Panc1 (cell line): Measurements from ENCODE around the gene SRMS. TPM values are rescaled to one million over a fixed set of nuclear protein-coding genes. Genes with fewer than 3 reads are reported as not detected.

Experiments used
- ATAC-seq: fragments of 200-7000 bp; cut with Tn5 transposase; 2 replicates; pipeline ENCODE4 v1.9.1; 2020; ENCODE audit warnings: mild to moderate bottlenecking, moderate library complexity
- BruUV-seq: library from RNA; stranded (reverse); fragments of 400-500 nt; replicated peaks from 2 replicates; lab custom pipeline; 2021; lab: Mats Ljungman, UMichigan
- CTCF ChIA-PET: fragments of 300-600 bp; sonication (Branson Sonifier 250); formaldehyde crosslinking; loops from one replicate; lab custom pipeline; 2022; ENCODE audit warnings: antibody characterized with exemption; lab: Charles Lee
- POLR2A ChIA-PET: fragments of 300-600 bp; sonication (Branson Sonifier 250); formaldehyde crosslinking; loops from one replicate; lab custom pipeline; 2022; ENCODE audit warnings: antibody characterized with exemption; lab: Charles Lee
- DNase-seq: peaks from one replicate; pipeline ENCODE4 v3.0.0-alpha.2; 2010; ENCODE audit warnings: low read depth, low spot score
- H3K27ac ChIP-seq: 2 replicates; pipeline ENCODE4 v1.5.1; 2011; ENCODE audit warnings: mild to moderate bottlenecking, low read length, inconsistent platforms
- H3K27me3 ChIP-seq: fragments of 200-500 bp; sonication (Bioruptor generic); 2 replicates; pipeline ENCODE4 v1.6.0; 2014; ENCODE audit warnings: low read length, inconsistent platforms; ENCODE audit not compliant: control insufficient read depth, insufficient read depth
- H3K36me3 ChIP-seq: fragments of 200-500 bp; sonication (Bioruptor generic); 2 replicates; pipeline ENCODE4 v1.5.1; 2014; ENCODE audit warnings: inconsistent platforms, mild to moderate bottlenecking, low read length, moderate library complexity; ENCODE audit not compliant: control insufficient read depth, insufficient read depth
- H3K4me1 ChIP-seq: 2 replicates; pipeline ENCODE4 v1.5.1; 2011; ENCODE audit warnings: inconsistent platforms, mild to moderate bottlenecking, low read length, moderate library complexity; ENCODE audit not compliant: control insufficient read depth, insufficient read depth
- H3K4me3 ChIP-seq, 2 experiments: 2 replicates each; pipeline ENCODE4 v1.5.1; 2011 to 2012; ENCODE audit warnings: low read depth in 2 of 2, low read length in 2 of 2, mild to moderate bottlenecking in 2 of 2, inconsistent platforms in 1 of 2, moderate library complexity in 1 of 2
- H3K9me3 ChIP-seq: fragments of 200-500 bp; sonication (Bioruptor generic); 2 replicates; pipeline ENCODE4 v1.5.1; 2014; ENCODE audit warnings: low read depth, mild to moderate bottlenecking, inconsistent platforms, low read length, moderate library complexity; ENCODE audit not compliant: control insufficient read depth, insufficient read depth
- CTCF ChIP-seq: fragments of 450-650 bp; IDR thresholded peaks from 2 replicates; pipeline ENCODE4 v1.5.1; 2017; ENCODE audit warnings: mild to moderate bottlenecking
- POLR2AphosphoS5 ChIP-seq: IDR thresholded peaks from 2 replicates; pipeline ENCODE4 v1.6.1; 2012; ENCODE audit warnings: mild to moderate bottlenecking, low read depth, low read length, moderate library complexity
- SIN3A ChIP-seq: IDR thresholded peaks from 2 replicates; pipeline ENCODE4 v1.6.1; 2012; ENCODE audit warnings: low read depth, mild to moderate bottlenecking, low read length, moderate library complexity, borderline replicate concordance; ENCODE audit not compliant: insufficient read depth
- TCF7L2 ChIP-seq: IDR thresholded peaks from 2 replicates; pipeline ENCODE4 v1.6.1; 2011; ENCODE audit warnings: mild to moderate bottlenecking, low read depth, low read length, inconsistent platforms
- in situ Hi-C: cut with HindIII; loops from 2 replicates; pipeline ENCODE4 v1.10.0; 2016; ENCODE audit warnings: low sequenced_read_pairs, low pct_unique_long_range_greater_than_20kb
- intact Hi-C: fragments of 100-400 bp; cut with micrococcal nuclease; formaldehyde crosslinking; loops from one replicate; pipeline ENCODE4 v1.10.0; 2022; ENCODE audit not compliant: unreplicated experiment
- total RNA-seq: library from RNA; stranded (reverse); gene quantifications from one replicate; pipeline ENCODE4 v1.2.1, GENCODE V29; 2021; ENCODE audit not compliant: unreplicated experiment
- TF ChIP-seq, protein P1 (sequence below), 2 experiments: IDR thresholded peaks; 2 replicates each; pipeline ENCODE4 v1.6.1; 2011 to 2012; ENCODE audit warnings: low read depth in 2 of 2, control low read depth in 1 of 2, low read length in 1 of 2, mild to moderate bottlenecking in 1 of 2, moderate library complexity in 1 of 2; ENCODE audit not compliant: insufficient read depth in 1 of 2

The SRMS gene
- total RNA-seq, 1 experiment from 2014 or later, result not detected

- TSS peak; percentile 48 for BruUV-seq
- H3K4me1 ChIP-seq, result no peaks in the 10 kb centered on the region
- POLR2A ChIA-PET, result interaction anchor here (0.6 kb wide), 1 partner anchor 13 kb away, joined by 9 read pairs; no protein-coding TSS in a partner anchor
- TF ChIP-seq, protein P1, sequence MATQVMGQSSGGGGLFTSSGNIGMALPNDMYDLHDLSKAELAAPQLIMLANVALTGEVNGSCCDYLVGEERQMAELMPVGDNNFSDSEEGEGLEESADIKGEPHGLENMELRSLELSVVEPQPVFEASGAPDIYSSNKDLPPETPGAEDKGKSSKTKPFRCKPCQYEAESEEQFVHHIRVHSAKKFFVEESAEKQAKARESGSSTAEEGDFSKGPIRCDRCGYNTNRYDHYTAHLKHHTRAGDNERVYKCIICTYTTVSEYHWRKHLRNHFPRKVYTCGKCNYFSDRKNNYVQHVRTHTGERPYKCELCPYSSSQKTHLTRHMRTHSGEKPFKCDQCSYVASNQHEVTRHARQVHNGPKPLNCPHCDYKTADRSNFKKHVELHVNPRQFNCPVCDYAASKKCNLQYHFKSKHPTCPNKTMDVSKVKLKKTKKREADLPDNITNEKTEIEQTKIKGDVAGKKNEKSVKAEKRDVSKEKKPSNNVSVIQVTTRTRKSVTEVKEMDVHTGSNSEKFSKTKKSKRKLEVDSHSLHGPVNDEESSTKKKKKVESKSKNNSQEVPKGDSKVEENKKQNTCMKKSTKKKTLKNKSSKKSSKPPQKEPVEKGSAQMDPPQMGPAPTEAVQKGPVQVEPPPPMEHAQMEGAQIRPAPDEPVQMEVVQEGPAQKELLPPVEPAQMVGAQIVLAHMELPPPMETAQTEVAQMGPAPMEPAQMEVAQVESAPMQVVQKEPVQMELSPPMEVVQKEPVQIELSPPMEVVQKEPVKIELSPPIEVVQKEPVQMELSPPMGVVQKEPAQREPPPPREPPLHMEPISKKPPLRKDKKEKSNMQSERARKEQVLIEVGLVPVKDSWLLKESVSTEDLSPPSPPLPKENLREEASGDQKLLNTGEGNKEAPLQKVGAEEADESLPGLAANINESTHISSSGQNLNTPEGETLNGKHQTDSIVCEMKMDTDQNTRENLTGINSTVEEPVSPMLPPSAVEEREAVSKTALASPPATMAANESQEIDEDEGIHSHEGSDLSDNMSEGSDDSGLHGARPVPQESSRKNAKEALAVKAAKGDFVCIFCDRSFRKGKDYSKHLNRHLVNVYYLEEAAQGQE (IDR thresholded peaks at IDR 0.05; ENCODE audit: insufficient read depth in 1 of 2, low read depth in 2 of 2, low read length in 1 of 2), result no peak
- TF ChIP-seq POLR2AphosphoS5 (no peak), CTCF (no peak), TCF7L2 (no peak), SIN3A (no peak)
- no peaks in the 10 kb centered on the region for H3K9me3 ChIP-seq
- H3K27me3 ChIP-seq, result no peaks in the 10 kb centered on the region
- DNase-seq (no peak), ATAC-seq (no peak)
- intact Hi-C loops (no loop called here), in situ Hi-C loops (loop anchor here (10.0 kb wide), 1 partner anchor 55 kb away; the partner anchor contains the start of gene PTK6)
- H3K4me3 ChIP-seq, result no peak overlapping the region
- CTCF ChIA-PET, result interaction anchor here (0.6 kb wide), 1 partner anchor 51 kb away, joined by 3 read pairs; no protein-coding TSS in a partner anchor
- H3K36me3 ChIP-seq, result no peaks in the 10 kb centered on the region
- H3K27ac ChIP-seq, result no peak overlapping the region
Observed at GRCh38 chr20:63589261-63590217, 42.0 kb upstream of the SRMS start.

DNA sequence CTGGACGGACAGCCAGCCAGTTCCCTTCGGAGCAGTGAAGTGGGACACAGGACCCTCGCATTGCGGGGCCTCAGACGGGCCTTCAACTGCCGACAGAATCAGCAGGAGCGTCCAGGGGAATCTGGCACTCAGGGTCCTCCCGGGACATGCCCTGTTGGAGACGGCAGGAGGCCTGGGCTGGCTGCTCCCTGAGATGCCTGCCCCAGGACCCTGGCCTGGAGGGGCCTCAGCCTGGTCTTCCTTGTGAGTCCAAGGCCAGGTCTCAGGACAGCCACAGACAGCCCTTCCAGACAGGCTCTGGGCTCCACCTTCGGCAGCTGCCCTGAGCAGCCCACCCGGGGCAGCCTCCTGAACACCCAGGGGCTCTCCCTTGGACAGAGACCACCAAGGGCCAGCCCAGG, 41.1 kb upstream of the SRMS start:
- Histone ChIP-seq H3K27me3 (no peaks in the 10 kb centered on the region), H3K36me3 (no peaks in the 10 kb centered on the region), H3K9me3 (no peaks in the 10 kb centered on the region), H3K4me3 (no peak overlapping the region), H3K4me1 (no peaks in the 10 kb centered on the region), H3K27ac (no peak overlapping the region)
- no peak for DNase-seq
- intact Hi-C loops, result no loop called here
- CTCF ChIA-PET, result interaction anchor here (0.6 kb wide), 1 partner anchor 26 kb away, joined by 6 read pairs; no protein-coding TSS in a partner anchor
- ATAC-seq, result 0 out of 2 replicates have a peak, but pooled peaks have one; percentile 50
- TF ChIP-seq SIN3A (no peak), CTCF (no peak), POLR2AphosphoS5 (no peak), TCF7L2 (no peak)
- TF ChIP-seq, protein P1 (IDR thresholded peaks at IDR 0.05; ENCODE audit: insufficient read depth in 1 of 2, low read depth in 2 of 2, low read length in 1 of 2), result no peak
- no TSS peak for BruUV-seq
- in situ Hi-C loops, result no loop called here
- POLR2A ChIA-PET, result no interaction called here
